NK-92 (cell line): ENCODE data around the gene MZT1.

ENCODE experiments used
- DNase-seq: peaks from one replicate; lab custom pipeline; 2025; ENCODE audit not compliant: unreplicated experiment; lab: John Stamatoyannopoulos, UW

The MZT1 gene

DNA sequence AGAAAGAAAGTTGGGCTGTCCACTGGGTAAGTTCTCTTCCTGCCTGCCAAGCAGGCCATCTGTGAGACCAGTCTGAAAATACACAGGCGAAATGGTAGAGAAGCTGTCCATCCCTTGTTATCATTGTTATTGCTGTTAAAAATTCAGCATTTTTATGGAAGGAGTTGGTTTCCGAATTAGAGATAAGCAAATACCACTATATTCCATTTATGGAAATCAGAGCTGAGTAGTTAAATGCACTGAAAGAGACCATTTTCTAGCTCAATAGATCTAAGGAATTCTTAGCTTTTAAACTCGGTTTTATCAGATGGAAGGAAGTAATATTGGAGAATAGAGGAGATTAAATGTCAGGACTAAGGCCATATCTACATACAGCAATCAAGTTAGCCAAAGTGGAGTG lies 40.7 kb downstream of the MZT1 start:
- no peak for DNase-seq

DNA sequence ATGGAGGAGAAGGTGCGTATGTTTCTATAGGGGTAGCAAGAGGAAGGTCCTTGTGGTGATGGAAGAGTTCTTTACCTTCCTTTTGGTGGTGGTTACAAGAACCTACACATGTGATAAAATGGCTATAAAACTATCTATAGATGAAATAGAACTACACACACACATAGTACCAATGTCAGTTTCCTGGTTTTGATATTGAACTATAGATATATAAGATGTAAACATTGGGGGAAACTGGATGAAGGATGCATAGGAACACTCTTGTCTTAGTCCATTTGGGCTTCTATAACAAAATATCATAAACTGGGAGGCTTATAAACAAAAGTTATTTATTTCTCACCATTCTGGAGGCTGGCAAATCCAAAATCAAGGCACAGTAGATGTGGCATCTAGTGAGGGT lies 47.1 kb downstream of the MZT1 start:
- DNase-seq = no peak

DNA sequence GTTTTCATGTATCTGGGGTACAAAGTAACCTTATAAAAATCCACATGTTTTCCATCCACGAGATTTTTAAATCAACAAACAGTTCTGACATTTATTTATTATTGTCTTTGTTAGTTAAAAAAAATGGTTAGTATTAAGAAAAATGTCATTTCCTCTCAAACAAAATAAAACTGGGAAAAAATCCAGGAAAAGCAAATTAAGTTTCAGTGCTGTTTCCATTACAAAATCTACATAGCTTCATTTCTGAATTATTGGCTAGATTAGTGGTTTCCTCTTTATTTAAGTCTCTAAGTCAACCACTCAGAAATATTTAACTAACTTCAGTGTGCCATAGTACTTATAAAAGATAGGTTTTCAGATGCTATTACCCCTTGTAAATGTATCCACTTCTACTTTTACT lies 49.1 kb downstream of the MZT1 start:
- DNase-seq = no peak

DNA sequence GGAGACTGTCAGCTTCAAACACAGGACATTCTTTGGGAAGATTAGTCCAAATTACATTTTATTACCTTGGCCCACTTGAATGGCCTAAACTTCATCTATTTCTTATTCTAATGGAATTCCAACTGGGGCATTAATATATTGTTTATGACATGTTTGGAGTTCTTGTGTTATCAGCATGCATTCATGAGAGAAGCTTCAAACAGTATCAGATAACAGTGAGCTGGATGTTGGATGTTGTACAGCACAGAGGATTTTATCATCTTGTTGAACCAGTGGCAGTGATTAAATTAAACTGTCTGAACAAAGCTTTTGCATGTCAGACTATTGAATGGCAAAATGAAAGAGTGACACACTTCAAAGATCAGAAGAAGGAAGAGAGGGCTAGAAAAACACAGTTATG lies 50.0 kb downstream of the MZT1 start:
- DNase-seq = no peak

DNA sequence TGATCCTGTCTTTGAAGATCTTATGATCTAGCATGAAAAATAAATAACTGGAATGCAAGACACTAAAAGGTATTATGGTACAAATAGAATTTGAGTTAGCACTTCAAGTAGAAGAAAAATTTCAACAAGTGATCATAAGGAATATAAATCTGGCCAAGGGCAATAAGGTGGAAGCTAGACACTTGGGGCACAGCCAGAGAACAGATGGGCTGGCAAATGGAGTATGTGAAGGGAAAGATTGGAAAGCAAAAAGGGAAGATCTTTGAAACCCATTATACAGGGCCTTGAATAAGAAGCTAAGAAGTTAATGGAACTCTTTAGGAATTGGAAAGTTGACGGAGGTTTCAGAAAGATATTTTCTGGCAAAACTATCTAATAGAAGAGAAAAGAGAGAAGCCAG lies 61.0 kb downstream of the MZT1 start:
- no peak for DNase-seq

DNA sequence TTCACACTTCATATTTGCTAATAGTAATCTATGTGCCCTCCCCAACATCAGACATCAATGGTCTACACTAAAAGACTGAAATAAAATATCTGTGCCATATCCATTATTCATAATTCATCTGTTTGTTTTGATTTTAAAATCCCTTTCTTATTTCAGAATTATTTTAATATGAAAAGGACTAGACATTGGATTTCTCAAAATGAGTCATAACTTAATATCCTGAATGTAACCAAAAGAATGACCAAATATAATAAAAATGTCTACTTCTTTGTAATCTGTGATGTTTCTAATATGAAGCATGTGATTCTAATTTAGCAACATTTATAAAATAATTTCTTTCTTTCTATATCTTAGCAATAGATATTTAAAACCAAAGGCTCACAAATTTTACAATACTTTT lies 64.9 kb downstream of the MZT1 start:
- no peak for DNase-seq
